GM18505 (cell line): ENCODE data around the gene PPID.
"Not testable (repeated sequence)": the region's sequence is repeated elsewhere in the genome, so short reads cannot be mapped to it uniquely, and the experiment has no call there.

Source experiments
- ATAC-seq: cut with Tn5 transposase; IDR thresholded peaks from one replicate; pipeline ENCODE4 v1.9.1; 2021; ENCODE audit not compliant: unreplicated experiment
- POLR2A ChIP-seq: IDR thresholded peaks from 4 replicates; pipeline ENCODE4 v1.6.1; 2011; ENCODE audit warnings: borderline replicate concordance; ENCODE audit not compliant: insufficient read depth, insufficient read length; ENCODE audit errors: extremely low read depth

Gene PPID

DNA sequence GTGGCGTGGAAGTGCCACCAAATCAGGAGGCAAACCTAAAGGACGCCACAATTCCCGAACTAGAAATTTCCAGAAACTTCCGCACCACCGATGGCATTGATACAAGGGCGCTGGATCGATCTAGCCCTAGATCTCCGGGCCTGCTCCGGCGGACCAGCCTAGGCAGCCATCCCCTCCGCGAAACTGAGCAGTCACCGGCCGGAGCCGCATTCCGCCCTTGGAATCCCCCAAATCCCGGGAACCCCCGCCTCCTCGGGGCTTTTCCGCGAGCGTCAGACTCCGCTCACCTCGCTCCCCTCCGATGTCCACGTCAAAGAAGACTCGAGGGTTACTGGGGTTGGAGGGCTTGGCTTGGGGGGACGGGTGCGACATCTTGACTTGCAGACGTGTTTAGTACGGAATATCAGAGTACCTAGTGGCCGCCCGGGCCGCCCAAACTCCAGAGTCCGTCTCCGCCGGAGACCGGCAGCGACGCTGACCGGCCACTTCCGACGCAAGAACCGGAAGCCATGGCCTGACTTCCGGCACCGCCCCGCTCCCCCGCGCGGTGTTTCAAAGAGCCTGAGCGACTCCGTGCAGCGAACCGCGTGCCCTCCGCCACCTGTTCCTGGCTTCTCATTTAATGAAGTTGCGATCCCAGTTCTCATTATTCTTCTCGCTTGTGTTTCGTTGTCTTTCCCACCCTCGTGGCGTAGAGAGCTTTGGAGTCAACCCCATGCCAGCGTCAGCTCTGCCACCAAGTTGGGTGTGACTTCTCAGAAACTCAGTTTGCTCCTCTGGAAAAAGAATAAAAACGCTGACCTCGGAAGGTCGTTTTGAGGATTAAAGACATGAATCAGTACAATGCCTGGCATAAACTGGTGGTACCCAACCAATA is at the start of gene PPID:
Gene PPID (minus strand): TSS at position 480 of the 877 bp plus-strand sequence. CDS start 108 bp downstream, at position 372.
- ATAC-seq, result peak; percentile 99
- TF ChIP-seq POLR2A, result peak; percentile 94

GRCh38 chr4:158771776-158772175 is 48.6 kb upstream of the PPID start:
- TF ChIP-seq POLR2A, result no peak
- no peak for ATAC-seq

DNA sequence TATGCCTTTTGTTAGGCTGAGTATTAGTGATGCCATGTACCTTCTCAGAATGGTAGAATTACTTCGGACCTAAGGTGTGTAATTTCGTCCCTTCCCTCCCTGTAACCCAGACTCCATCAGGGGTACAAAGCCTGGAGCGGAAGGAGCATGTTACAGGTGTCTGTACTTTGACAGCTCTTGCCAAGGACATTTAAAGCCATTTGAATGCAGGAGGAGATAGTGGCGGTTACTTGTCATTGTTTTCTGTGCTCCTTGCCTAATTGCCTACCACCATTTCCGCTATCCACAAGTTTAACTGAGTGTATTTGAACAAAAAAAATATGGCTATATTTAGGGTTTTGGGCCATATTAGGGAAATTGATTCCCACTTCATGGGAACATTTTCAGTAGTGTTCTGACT is 47.5 kb upstream of the PPID start:
- TF ChIP-seq POLR2A, result no peak
- no peak for ATAC-seq

DNA sequence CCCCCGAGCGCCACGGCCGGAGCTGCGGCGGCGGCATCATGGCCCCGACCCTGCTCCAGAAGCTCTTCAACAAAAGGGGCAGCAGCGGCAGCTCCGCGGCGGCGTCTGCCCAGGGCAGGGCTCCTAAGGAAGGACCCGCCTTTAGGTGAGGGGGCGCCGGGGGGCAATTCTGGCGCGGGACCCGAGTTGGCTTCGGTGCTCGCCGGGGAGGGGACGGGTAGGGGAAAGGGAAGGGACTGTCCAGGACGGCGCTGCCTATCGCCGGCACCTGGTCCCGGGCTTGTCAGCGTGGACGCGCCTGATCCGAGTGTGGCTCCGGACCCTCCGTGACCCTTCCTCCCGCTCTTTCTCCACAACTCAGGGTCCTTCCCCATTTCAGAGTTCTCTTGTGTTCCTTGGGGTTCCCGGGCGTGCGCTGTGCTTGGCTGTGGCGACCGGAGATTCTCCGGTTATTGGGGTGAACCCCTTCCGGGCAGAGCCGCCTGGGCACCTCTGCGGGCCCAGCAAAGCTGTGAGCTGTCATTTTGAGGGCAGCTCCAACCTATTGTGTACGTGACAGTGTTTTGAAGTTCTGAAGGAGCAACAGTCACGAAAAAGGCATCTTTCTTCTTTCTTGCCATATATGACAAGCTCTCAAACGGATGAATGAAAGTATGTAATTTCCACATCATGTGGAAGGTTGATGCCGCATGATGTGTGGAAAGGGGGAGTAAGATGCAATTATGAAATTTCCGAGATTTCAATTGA is 46.2 kb upstream of the PPID start:
- no peak for TF ChIP-seq POLR2A
- ATAC-seq, result peak; percentile 5

GRCh38 chr4:158768555-158769174 is 45.5 kb upstream of the PPID start, which contains the start of gene FNIP2:
Gene FNIP2 (plus strand): TSS chr4:158769026. CDS start chr4:158769213, 187 bp downstream.
- peak; percentile 83 for ATAC-seq
- no peak for TF ChIP-seq POLR2A

- no peak for TF ChIP-seq POLR2A
- no peak for ATAC-seq
These were observed 44.3 kb upstream of the PPID start for GRCh38 chr4:158767451-158767850.

DNA sequence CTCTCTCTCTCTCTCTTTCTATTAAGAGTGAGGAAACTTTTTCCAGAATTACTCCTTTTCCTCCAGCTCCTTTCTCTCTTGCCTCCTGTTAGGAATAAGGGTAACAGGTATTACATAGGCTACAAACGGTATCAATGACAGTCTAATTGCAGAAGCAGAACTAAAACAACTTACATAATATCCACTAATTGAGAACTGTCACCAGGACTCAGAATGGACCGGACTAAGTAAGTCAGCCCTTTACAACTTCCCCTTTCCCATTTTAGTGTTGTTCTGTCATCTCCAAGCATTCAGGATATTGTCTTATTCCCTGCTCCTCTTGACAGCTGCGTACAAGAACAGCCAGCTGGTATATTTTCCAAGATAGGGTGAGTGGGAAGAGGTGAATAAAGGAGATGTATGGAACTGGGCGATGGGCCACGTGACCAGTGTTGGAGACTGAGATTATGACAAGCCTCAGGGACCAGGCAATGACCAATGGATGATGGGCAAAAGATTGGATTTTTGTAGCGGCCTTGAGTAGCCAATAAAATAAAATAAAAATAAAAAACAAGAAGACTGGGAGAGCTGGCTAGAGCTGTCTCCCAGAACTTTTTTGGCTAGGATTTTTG is 43.3 kb upstream of the PPID start:
- ATAC-seq, result no peak
- TF ChIP-seq POLR2A, result no peak

- TF ChIP-seq POLR2A, result no peak
- no peak for ATAC-seq
These were observed 40.3 kb upstream of the PPID start for GRCh38 chr4:158763462-158763861.

GRCh38 chr4:158762553-158762952 is 39.4 kb upstream of the PPID start:
- ATAC-seq, result no peak
- no peak for TF ChIP-seq POLR2A

DNA sequence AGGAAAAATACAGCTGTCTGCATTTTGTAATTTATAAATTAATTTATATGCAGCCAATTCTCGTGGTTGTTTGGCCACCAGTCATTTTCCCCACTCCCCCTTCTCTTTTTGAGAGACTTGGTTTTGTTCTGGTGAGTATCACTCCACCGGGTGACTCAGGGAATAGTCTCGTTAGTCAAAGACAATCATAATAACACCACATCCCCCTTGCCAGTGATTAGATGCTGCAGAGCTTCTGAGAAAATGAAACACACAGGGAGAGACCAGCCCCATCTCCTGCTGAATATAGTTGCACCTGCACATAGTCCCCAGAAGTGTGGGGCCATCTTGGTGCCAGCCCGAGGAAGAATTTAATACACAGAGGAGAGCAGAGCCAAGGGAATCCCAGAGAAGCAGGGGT is 37.7 kb upstream of the PPID start:
- no peak for ATAC-seq
- no peak for TF ChIP-seq POLR2A

GRCh38 chr4:158759539-158759938 is 36.3 kb upstream of the PPID start:
- not testable (repeated sequence) for ATAC-seq

DNA sequence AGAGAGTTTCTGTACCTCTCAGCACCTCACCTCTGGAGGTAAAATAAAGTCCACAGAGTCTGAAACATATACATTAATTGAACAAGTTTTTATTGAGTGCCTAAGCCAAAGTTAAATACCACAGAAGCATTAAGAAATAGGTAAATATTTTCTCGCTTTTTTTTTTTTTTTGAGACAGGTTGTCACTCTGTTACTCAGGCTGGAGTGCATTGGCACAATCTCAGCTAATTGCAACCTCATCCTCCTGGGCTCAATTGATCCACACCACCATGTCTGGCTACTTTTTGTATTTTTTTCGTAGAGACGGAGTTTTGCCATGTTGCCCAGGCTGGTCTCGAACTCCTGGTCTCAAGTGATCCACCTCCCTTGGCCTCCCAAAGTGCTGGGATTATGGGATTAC is 35.5 kb upstream of the PPID start:
- no peak for TF ChIP-seq POLR2A
- no peak for ATAC-seq

DNA sequence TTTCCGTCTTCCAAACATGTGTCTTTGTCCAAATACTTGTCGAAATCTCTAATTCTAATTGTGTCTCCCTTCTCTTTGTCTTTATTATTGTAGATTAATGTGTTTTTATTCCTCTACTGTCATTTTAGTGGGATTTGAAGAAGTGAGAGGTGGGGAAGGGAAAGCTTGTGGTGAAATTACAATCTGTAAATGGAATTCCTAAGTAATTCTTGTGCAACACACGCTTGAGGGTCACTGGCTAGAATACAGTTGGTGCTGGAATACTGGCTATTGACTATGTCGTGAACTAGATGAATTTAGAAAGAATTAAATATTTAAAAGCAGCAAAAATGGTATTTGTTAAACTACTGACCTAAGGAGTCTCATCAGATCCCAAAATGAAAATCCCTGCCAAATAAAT is 34.9 kb upstream of the PPID start:
- no peak for TF ChIP-seq POLR2A
- no peak for ATAC-seq

GRCh38 chr4:158756588-158756987 is 33.4 kb upstream of the PPID start:
- no peak for ATAC-seq
- TF ChIP-seq POLR2A, result no peak

- ATAC-seq, result not testable (repeated sequence)
These were observed 32.6 kb upstream of the PPID start for GRCh38 chr4:158755819-158756218.
